SKM-1 treated with dmso at 0.1 percent for 144 hours (cell line): Measurements from ENCODE around the gene FBXO45.
"Not testable (repeated sequence)": the region's sequence is repeated elsewhere in the genome, so short reads cannot be mapped to it uniquely, and the experiment has no call there.

Experiments used
- DNase-seq: peaks from one replicate; lab custom pipeline; 2025; ENCODE audit not compliant: unreplicated experiment; lab: John Stamatoyannopoulos, UW

FBXO45 gene

GRCh38 chr3:196568246-196569002, at the start of gene FBXO45, which contains the start of gene WDR53:
Gene FBXO45 (plus strand): TSS chr3:196568660. CDS start chr3:196568985, 325 bp downstream.
Gene WDR53 (minus strand): TSS chr3:196568554. CDS start chr3:196561475, 7,079 bp downstream.
- peak; percentile 90 for DNase-seq

- peak; percentile 61 for DNase-seq
Measured at GRCh38 chr3:196518966-196519717, 49.3 kb upstream of the FBXO45 start.

- no peak for DNase-seq
Measured at GRCh38 chr3:196519718-196520082, 48.8 kb upstream of the FBXO45 start.

- not testable (repeated sequence) for DNase-seq
Measured at GRCh38 chr3:196521291-196521690, 47.2 kb upstream of the FBXO45 start.

- no peak for DNase-seq
Measured at GRCh38 chr3:196523841-196524240, 44.6 kb upstream of the FBXO45 start.

GRCh38 chr3:196524527-196524926, 43.9 kb upstream of the FBXO45 start:
- DNase-seq = no peak

- no peak for DNase-seq
Measured at GRCh38 chr3:196525141-196525540, 43.3 kb upstream of the FBXO45 start.

- DNase-seq = peak; percentile 69
Measured at GRCh38 chr3:196528639-196529233, 39.7 kb upstream of the FBXO45 start.

GRCh38 chr3:196531418-196531817, 37.0 kb upstream of the FBXO45 start:
- no peak for DNase-seq

- DNase-seq = no peak
Measured at GRCh38 chr3:196533260-196533681, 35.2 kb upstream of the FBXO45 start.

GRCh38 chr3:196537319-196537984, 31.0 kb upstream of the FBXO45 start:
- DNase-seq = peak; percentile 29

GRCh38 chr3:196541684-196542445, 26.6 kb upstream of the FBXO45 start:
- no peak for DNase-seq

- DNase-seq = no peak
Measured at GRCh38 chr3:196544491-196544992, 23.9 kb upstream of the FBXO45 start.

GRCh38 chr3:196546537-196546936, 21.9 kb upstream of the FBXO45 start:
- no peak for DNase-seq

- DNase-seq = no peak
Measured at GRCh38 chr3:196547067-196547466, 21.4 kb upstream of the FBXO45 start.

- not testable (repeated sequence) for DNase-seq
Measured at GRCh38 chr3:196549312-196549711, 19.1 kb upstream of the FBXO45 start.

GRCh38 chr3:196550172-196550571, 18.3 kb upstream of the FBXO45 start:
- DNase-seq = not testable (repeated sequence)

- no peak for DNase-seq
Measured at GRCh38 chr3:196552253-196552652, 16.2 kb upstream of the FBXO45 start.

- DNase-seq = no peak
Measured at GRCh38 chr3:196553551-196553950, 14.9 kb upstream of the FBXO45 start.

- peak; percentile 90 for DNase-seq
Measured at GRCh38 chr3:196554205-196554604, 14.3 kb upstream of the FBXO45 start.
